SK-N-SH (cell line): Measurements from ENCODE around the gene PANK3. TPM values are rescaled to one million over a fixed set of nuclear protein-coding genes. Genes with fewer than 3 reads are reported as not detected.
A peak's percentile ranks its signal among the peaks of the same experiment; 100 is the strongest.

Experiments
- CTCF ChIA-PET: fragments of 300-600, 350-600 bp; formaldehyde crosslinking; extraction: SDS; loops from one replicate; lab custom pipeline; 2021; lab: Yijun Ruan, JAX
- POLR2A ChIA-PET: fragments of 350-600 bp; sonication (Branson Sonifier 250); formaldehyde crosslinking; extraction: SDS; loops from one replicate; lab custom pipeline; 2020; ENCODE audit warnings: antibody characterized with exemption, inconsistent platforms; lab: Yijun Ruan, JAX
- DNase-seq: peaks from one replicate; pipeline ENCODE4 v3.0.0; 2012
- H2AFZ ChIP-seq: fragments of 200-600 bp; sonication (generic); 2 replicates; pipeline ENCODE4 v1.8.1; 2016; ENCODE audit warnings: antibody characterized with exemption, mild to moderate bottlenecking, low read depth
- H3F3A ChIP-seq: fragments of 200-600 bp; sonication (generic); replicated peaks from 2 replicates; pipeline ENCODE3; 2016; ENCODE audit warnings: antibody characterized with exemption, mild to moderate bottlenecking; ENCODE audit not compliant: insufficient read depth
- H3K27ac ChIP-seq, 2 experiments: fragments of 200-500 bp in 1 of 2; fragments of 200-600 bp in 1 of 2; sonication (Bioruptor generic) in 1 of 2; sonication (generic), shearing (Covaris generic) in 1 of 2; 2 replicates each; pipeline versions ENCODE4 v1.5.1 to v1.6.1; 2014 to 2016; ENCODE audit warnings: low read depth in 2 of 2, inconsistent platforms in 1 of 2, low read length in 1 of 2, mild to moderate bottlenecking in 1 of 2, mixed read lengths in 1 of 2
- H3K27me3 ChIP-seq: fragments of 200-600 bp; sonication (generic), shearing (Covaris generic); 2 replicates; pipeline ENCODE4 v1.6.1; 2016; ENCODE audit warnings: mixed run types; ENCODE audit not compliant: insufficient read depth
- H3K36me3 ChIP-seq, 2 experiments: fragments of 200-500 bp in 1 of 2; fragments of 200-600 bp in 1 of 2; sonication (Bioruptor generic) in 1 of 2; sonication (generic) in 1 of 2; replicated peaks in 1 of 2; 2 replicates each; pipeline versions ENCODE3 to v1.5.1; 2014 to 2016; ENCODE audit warnings: low read length in 1 of 2, mild to moderate bottlenecking in 1 of 2; ENCODE audit not compliant: insufficient read depth in 2 of 2, control insufficient read depth in 1 of 2
- H3K4me1 ChIP-seq, 2 experiments: fragments of 200-500 bp in 1 of 2; fragments of 200-600 bp in 1 of 2; sonication (Bioruptor generic) in 1 of 2; sonication (generic), shearing (Covaris generic) in 1 of 2; 2 replicates each; pipeline versions ENCODE4 v1.5.1 to v1.6.1; 2014 to 2016; ENCODE audit warnings: low read depth in 1 of 2, low read length in 1 of 2, mixed run types in 1 of 2; ENCODE audit not compliant: insufficient read depth in 2 of 2, control insufficient read depth in 1 of 2
- H3K4me2 ChIP-seq: fragments of 200-600 bp; sonication (generic), shearing (Covaris generic); 2 replicates; pipeline ENCODE4 v1.6.1; 2017; ENCODE audit warnings: mixed run types
- H3K4me3 ChIP-seq, 2 experiments: fragments of 200-500 bp in 1 of 2; fragments of 200-600 bp in 1 of 2; sonication (Bioruptor generic) in 1 of 2; sonication (generic), shearing (Covaris generic) in 1 of 2; 2 replicates each; pipeline versions ENCODE4 v1.5.1 to v1.8.1; 2014 to 2016; ENCODE audit warnings: low read depth in 2 of 2, inconsistent platforms in 1 of 2, low read length in 1 of 2, mild to moderate bottlenecking in 1 of 2, mixed read lengths in 1 of 2, moderate library complexity in 1 of 2
- H3K79me2 ChIP-seq: fragments of 200-600 bp; sonication (generic); 2 replicates; pipeline ENCODE4 v1.8.1; 2017; ENCODE audit warnings: mild to moderate bottlenecking; ENCODE audit not compliant: insufficient read depth
- H3K9ac ChIP-seq: fragments of 200-600 bp; sonication (generic); 2 replicates; pipeline ENCODE4 v1.6.1; 2017; ENCODE audit warnings: mixed run types
- H3K9me2 ChIP-seq: fragments of 200-600 bp; sonication (generic); 2 replicates; pipeline ENCODE4 v1.6.1; 2017; ENCODE audit warnings: mixed run types
- H3K9me3 ChIP-seq: fragments of 200-600 bp; sonication (generic); 2 replicates; pipeline ENCODE4 v1.6.1; 2017; ENCODE audit warnings: mixed run types, mild to moderate bottlenecking, moderate library complexity
- H4K20me1 ChIP-seq: fragments of 200-600 bp; sonication (generic); 2 replicates; pipeline ENCODE4 v1.6.1; 2017; ENCODE audit warnings: mild to moderate bottlenecking, mixed run types; ENCODE audit not compliant: insufficient read depth
- CHD2 ChIP-seq: fragments of 150-350 bp; IDR thresholded peaks from 2 replicates; pipeline ENCODE4 v1.6.1; 2018; ENCODE audit warnings: low read length; ENCODE audit not compliant: partially characterized antibody
- CTCF ChIP-seq: fragments of 200-600 bp; sonication (generic); IDR thresholded peaks from 2 replicates; pipeline ENCODE4 v1.6.1; 2017; ENCODE audit warnings: antibody characterized with exemption, mild to moderate bottlenecking, moderate library complexity
- ELF1 ChIP-seq: IDR thresholded peaks from 2 replicates; pipeline ENCODE4 v1.4.0; 2012
- EZH2phosphoT487 ChIP-seq: fragments of 200-600 bp; sonication (generic); IDR thresholded peaks from 2 replicates; pipeline ENCODE4 v1.6.1; 2017; ENCODE audit warnings: low read depth, mixed run types, mild to moderate bottlenecking, antibody characterized with exemption, moderate library complexity, borderline replicate concordance
- FOSL2 ChIP-seq: IDR thresholded peaks from 2 replicates; pipeline ENCODE4 v1.4.0; 2012; ENCODE audit warnings: low read depth, mild to moderate bottlenecking, moderate library complexity, borderline replicate concordance
- FOXM1 ChIP-seq: IDR thresholded peaks from 2 replicates; pipeline ENCODE4 v1.4.0; 2012; ENCODE audit warnings: low read depth, mild to moderate bottlenecking
- GABPA ChIP-seq: IDR thresholded peaks from 2 replicates; pipeline ENCODE4 v1.4.0; 2012; ENCODE audit warnings: low read depth, mild to moderate bottlenecking
- GATA2 ChIP-seq: sonication (generic); formaldehyde crosslinking; IDR thresholded peaks from 2 replicates; pipeline ENCODE4 v1.5.0; 2020; ENCODE audit warnings: mild to moderate bottlenecking, missing genetic modification reagents
- IRF3 ChIP-seq: fragments of 150-350 bp; IDR thresholded peaks from 2 replicates; pipeline ENCODE4 v1.6.1; 2016; ENCODE audit warnings: mild to moderate bottlenecking, low read depth, low read length
- JUND ChIP-seq: IDR thresholded peaks from 2 replicates; pipeline ENCODE4 v1.4.0; 2012
- MEF2A ChIP-seq: IDR thresholded peaks from 2 replicates; pipeline ENCODE4 v1.4.0; 2012; ENCODE audit warnings: low read depth, borderline replicate concordance
- MXI1 ChIP-seq: IDR thresholded peaks from 2 replicates; pipeline ENCODE4 v1.6.1; 2012; ENCODE audit warnings: mild to moderate bottlenecking, low read depth, low read length, improper control_type of control experiment
- NFIC ChIP-seq: IDR thresholded peaks from 2 replicates; pipeline ENCODE4 v1.4.0; 2012; ENCODE audit warnings: borderline replicate concordance
- REST ChIP-seq: IDR thresholded peaks from 2 replicates; pipeline ENCODE4 v1.6.1; 2012; ENCODE audit warnings: mild to moderate bottlenecking, low read depth, low read length, moderate library complexity
- RXRA ChIP-seq: IDR thresholded peaks from 2 replicates; pipeline ENCODE4 v1.4.0; 2012; ENCODE audit warnings: low read depth, mild to moderate bottlenecking, borderline replicate concordance
- TAF1 ChIP-seq: IDR thresholded peaks from 2 replicates; pipeline ENCODE4 v1.6.1; 2012; ENCODE audit warnings: low read depth, mild to moderate bottlenecking, low read length, moderate library complexity, borderline replicate concordance
- TCF12 ChIP-seq: IDR thresholded peaks from 2 replicates; pipeline ENCODE4 v1.4.0; 2012
- USF2 ChIP-seq: fragments of 150-350 bp; IDR thresholded peaks from 2 replicates; pipeline ENCODE4 v1.6.1; 2017; ENCODE audit warnings: antibody characterized with exemption, low read length, low read depth, borderline replicate concordance
- YY1 ChIP-seq: IDR thresholded peaks from 2 replicates; pipeline ENCODE4 v1.4.0; 2012; ENCODE audit warnings: low read depth, mild to moderate bottlenecking
- ZBTB33 ChIP-seq: IDR thresholded peaks from 2 replicates; pipeline ENCODE4 v1.4.0; 2012; ENCODE audit warnings: low read depth, borderline replicate concordance
- WGBS: methylation state at CpG from one replicate; pipeline ENCODE4 v1.1.6; 2017; ENCODE audit warnings: low lambda C conversion rate; 5-methylcytosine and 5-hydroxymethylcytosine counted together
- polyA plus RNA-seq, 3 experiments: library from polyadenylated mRNA; depleted of rRNA; stranded (reverse); fragments of >200 nt; gene quantifications; 2 replicates each; pipeline ENCODE4 v1.2.3, GENCODE V29; 2012

Gene PANK3
- polyA plus RNA-seq, 1 of the 3 experiments (the other 2 are of a cell fraction): 6.1 TPM

- no peak for TF ChIP-seq JUND
- TF ChIP-seq FOXM1: no peak
- TF ChIP-seq REST: no peak
- no peak for TF ChIP-seq GABPA
- TF ChIP-seq MEF2A: no peak
- no peak for TF ChIP-seq MXI1
- TF ChIP-seq NFIC: peak; percentile 42; the same call in 1 of the 2 replicates
- no peak for TF ChIP-seq CTCF
- no peak for TF ChIP-seq FOSL2
- no peak for TF ChIP-seq USF2
- no peak for TF ChIP-seq ELF1
Observed at GRCh38 chr5:168600409-168600808, 21.2 kb upstream of the PANK3 start (continued).

- no peaks in the 10 kb centered on the region for H3K27me3 ChIP-seq
- DNase-seq: no peak
- CTCF ChIA-PET: interaction anchor here (1.2 kb wide), 1 partner anchor 13 kb away, joined by 3 read pairs; no protein-coding TSS in a partner anchor
- no peaks in the 10 kb centered on the region for H3K79me2 ChIP-seq
- no peaks in the 10 kb centered on the region for H3K9me3 ChIP-seq
- POLR2A ChIA-PET: interaction anchor here (1.0 to 1.6 kb wide), 2 partner anchors 54 to 56 kb away, joined by 3 read pairs; no protein-coding TSS in a partner anchor
- H4K20me1 ChIP-seq: no peaks in the 10 kb centered on the region
- 93% methylated on average over 10 of the region's 10 CpGs for WGBS
- H2AFZ ChIP-seq: no peak overlapping the region
- H3K9me2 ChIP-seq: no peaks in the 10 kb centered on the region
- no peaks in the 10 kb centered on the region for H3K36me3 ChIP-seq
- H3K4me2 ChIP-seq: no peak overlapping the region
- no peaks in the 10 kb centered on the region for H3F3A ChIP-seq
- H3K4me3 ChIP-seq: no peak overlapping the region
- peak overlapping the region in 1 of 2 experiments; percentile 76; a peak in 2 of 4 replicates for H3K27ac ChIP-seq
- peaks cover 0 to 12% of the 10 kb centered on the region in 2 experiments; a peak in 2 of 4 replicates for H3K4me1 ChIP-seq
- H3K9ac ChIP-seq: no peak overlapping the region
- TF ChIP-seq EZH2phosphoT487 (no peak), MEF2A (no peak), CHD2 (no peak), TAF1 (no peak), GABPA (no peak), USF2 (no peak), MXI1 (no peak), ZBTB33 (no peak), TCF12 (no peak), RXRA (no peak), GATA2 (CRISPR knock-in tag) (no peak), IRF3 (no peak), YY1 (no peak)
Observed at GRCh38 chr5:168599826-168600225, 20.7 kb upstream of the PANK3 start.
